ENCODE measurements around the gene RAET1G.

- TF ChIP-seq EZH2 (optimal IDR thresholded peaks at IDR 0.05; ENCODE audit: low read depth, low read length) (no peak), CTCF (IDR thresholded peaks at IDR 0.05; ENCODE audit: low read length) (no peak)
Measured at GRCh38 chr6:149907317-149907716, 15.6 kb downstream of the RAET1G start.

All from MM.1S (cell line).